GM18951 (cell line): Measurements from ENCODE around the gene POLR3H.
A peak's percentile ranks its signal among the peaks of the same experiment; 100 is the strongest.

ENCODE experiments used
- POLR2A ChIP-seq: IDR thresholded peaks from 4 replicates; pipeline ENCODE4 v1.6.1; 2011; ENCODE audit warnings: mild to moderate bottlenecking; ENCODE audit not compliant: insufficient read length, insufficient read depth; ENCODE audit errors: extremely low read depth
- in situ Hi-C: fragments of 300-500 bp; cut with MboI; formaldehyde crosslinking; loops from one replicate; pipeline ENCODE4 v1.12.0; 2022; ENCODE audit warnings: low sequenced_read_pairs, mixed read lengths, inconsistent platforms; ENCODE audit not compliant: unreplicated experiment

POLR3H gene

GRCh38 chr22:41538583-41538982, 5.7 kb downstream of the POLR3H start:
- in situ Hi-C loops: no loop called here
- TF ChIP-seq POLR2A: no peak

GRCh38 chr22:41537203-41537602, 7.1 kb downstream of the POLR3H start:
- TF ChIP-seq POLR2A: no peak
- in situ Hi-C loops: no loop called here

GRCh38 chr22:41535244-41535643, 9.0 kb downstream of the POLR3H start:
- no peak for TF ChIP-seq POLR2A
- in situ Hi-C loops: no loop called here

- in situ Hi-C loops: loop anchor here (5.0 kb wide), 1 partner anchor 132 kb away; no protein-coding TSS in a partner anchor
- no peak for TF ChIP-seq POLR2A
Measured at GRCh38 chr22:41534219-41534618, 10.1 kb downstream of the POLR3H start.

- in situ Hi-C loops: loop anchor here (5.0 kb wide), 1 partner anchor 131 kb away; no protein-coding TSS in a partner anchor
- peak; percentile 32 for TF ChIP-seq POLR2A
Measured at GRCh38 chr22:41532908-41533825, 11.1 kb downstream of the POLR3H start.

- TF ChIP-seq POLR2A: no peak
- in situ Hi-C loops: loop anchor here (5.0 kb wide), 1 partner anchor 130 kb away; no protein-coding TSS in a partner anchor
Measured at GRCh38 chr22:41531715-41532477, 12.4 kb downstream of the POLR3H start.

- in situ Hi-C loops: loop anchor here (5.0 kb wide), 1 partner anchor 129 kb away; no protein-coding TSS in a partner anchor
- TF ChIP-seq POLR2A: peak; percentile 7
Measured at GRCh38 chr22:41530890-41531714, 13.2 kb downstream of the POLR3H start.

- no peak for TF ChIP-seq POLR2A
- in situ Hi-C loops: no loop called here
Measured at GRCh38 chr22:41528938-41529561, 15.2 kb downstream of the POLR3H start.

GRCh38 chr22:41528132-41528766, 16.0 kb downstream of the POLR3H start:
- in situ Hi-C loops: no loop called here
- TF ChIP-seq POLR2A: no peak

- in situ Hi-C loops: no loop called here
- TF ChIP-seq POLR2A: peak; percentile 29
Measured at GRCh38 chr22:41526830-41527799, 17.2 kb downstream of the POLR3H start.

- TF ChIP-seq POLR2A: peak; percentile 36
Measured at GRCh38 chr22:41526226-41526829, 17.9 kb downstream of the POLR3H start.

More at GRCh38 chr22:41526226-41526829, 17.9 kb downstream of the POLR3H start:
- in situ Hi-C loops: no loop called here
